BE2C (cell line): ENCODE data around the gene CYTH3.

ENCODE experiments used
- DNase-seq: peaks from one replicate; pipeline ENCODE4 v3.0.0-alpha.2; 2020
- H3K27me3 ChIP-seq: fragments of 250-450 bp; sonication (Bioruptor Pico); 2 replicates; pipeline ENCODE4 v1.5.1; 2020; ENCODE audit warnings: mild to moderate bottlenecking
- H3K36me3 ChIP-seq: fragments of 250-450 bp; sonication (Bioruptor Pico); 2 replicates; pipeline ENCODE4 v1.5.1; 2020; ENCODE audit warnings: mild to moderate bottlenecking
- H3K4me1 ChIP-seq: fragments of 250-450 bp; sonication (Bioruptor Pico); 2 replicates; pipeline ENCODE4 v1.5.1; 2020
- H3K4me3 ChIP-seq: 2 replicates; pipeline ENCODE4 v1.5.1; 2011; ENCODE audit warnings: low read depth, low read length
- H3K9me3 ChIP-seq: fragments of 250-450 bp; sonication (Bioruptor Pico); 2 replicates; pipeline ENCODE4 v1.5.1; 2020
- TF ChIP-seq, protein P1 (sequence below): IDR thresholded peaks from 2 replicates; pipeline ENCODE4 v1.5.1; 2012; ENCODE audit warnings: mild to moderate bottlenecking, low read depth, low read length

Gene CYTH3

DNA sequence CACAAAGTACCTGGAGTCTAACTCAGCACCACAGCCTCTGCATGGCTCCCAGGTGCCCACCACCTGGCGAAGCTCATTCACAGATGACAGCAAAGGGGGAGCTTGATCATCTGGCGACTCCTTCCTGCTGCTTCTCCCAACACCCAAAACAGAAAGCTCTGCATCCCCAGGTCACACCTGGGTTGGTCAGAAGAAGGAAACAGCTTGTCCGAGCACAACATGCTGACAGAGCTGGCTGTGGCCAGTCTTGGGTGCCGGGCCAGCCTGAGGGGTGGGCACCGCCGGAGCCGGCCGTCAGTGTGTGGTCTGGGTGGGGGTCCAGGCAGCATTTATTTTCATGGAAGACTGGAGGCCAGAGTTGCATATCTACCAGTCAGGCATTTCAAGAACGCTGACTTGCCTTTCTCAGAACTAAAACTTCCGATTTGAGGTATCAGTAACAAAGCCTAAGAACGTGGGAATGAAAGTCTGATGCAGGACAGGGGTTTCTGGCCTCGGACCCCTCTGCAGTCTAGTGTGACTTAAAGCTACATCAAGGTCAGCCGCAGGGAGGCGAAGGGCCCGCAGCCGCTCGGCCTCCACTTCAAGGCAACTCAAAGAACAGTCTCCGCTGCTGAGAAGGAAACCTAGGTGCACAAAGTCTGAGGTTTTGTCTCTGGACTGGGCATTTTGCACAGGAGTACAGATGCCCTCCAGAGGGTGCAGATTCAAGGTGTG lies 109.6 kb downstream of the CYTH3 start:
- Histone ChIP-seq H3K27me3 (no peaks in the 10 kb centered on the region), H3K4me3 (no peak overlapping the region), H3K4me1 (peaks cover 44% of the 10 kb centered on the region), H3K36me3 (peaks cover 59% of the 10 kb centered on the region), H3K9me3 (no peaks in the 10 kb centered on the region)
- TF ChIP-seq, protein P1, sequence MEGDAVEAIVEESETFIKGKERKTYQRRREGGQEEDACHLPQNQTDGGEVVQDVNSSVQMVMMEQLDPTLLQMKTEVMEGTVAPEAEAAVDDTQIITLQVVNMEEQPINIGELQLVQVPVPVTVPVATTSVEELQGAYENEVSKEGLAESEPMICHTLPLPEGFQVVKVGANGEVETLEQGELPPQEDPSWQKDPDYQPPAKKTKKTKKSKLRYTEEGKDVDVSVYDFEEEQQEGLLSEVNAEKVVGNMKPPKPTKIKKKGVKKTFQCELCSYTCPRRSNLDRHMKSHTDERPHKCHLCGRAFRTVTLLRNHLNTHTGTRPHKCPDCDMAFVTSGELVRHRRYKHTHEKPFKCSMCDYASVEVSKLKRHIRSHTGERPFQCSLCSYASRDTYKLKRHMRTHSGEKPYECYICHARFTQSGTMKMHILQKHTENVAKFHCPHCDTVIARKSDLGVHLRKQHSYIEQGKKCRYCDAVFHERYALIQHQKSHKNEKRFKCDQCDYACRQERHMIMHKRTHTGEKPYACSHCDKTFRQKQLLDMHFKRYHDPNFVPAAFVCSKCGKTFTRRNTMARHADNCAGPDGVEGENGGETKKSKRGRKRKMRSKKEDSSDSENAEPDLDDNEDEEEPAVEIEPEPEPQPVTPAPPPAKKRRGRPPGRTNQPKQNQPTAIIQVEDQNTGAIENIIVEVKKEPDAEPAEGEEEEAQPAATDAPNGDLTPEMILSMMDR: no peak
- DNase-seq: no peak

DNA sequence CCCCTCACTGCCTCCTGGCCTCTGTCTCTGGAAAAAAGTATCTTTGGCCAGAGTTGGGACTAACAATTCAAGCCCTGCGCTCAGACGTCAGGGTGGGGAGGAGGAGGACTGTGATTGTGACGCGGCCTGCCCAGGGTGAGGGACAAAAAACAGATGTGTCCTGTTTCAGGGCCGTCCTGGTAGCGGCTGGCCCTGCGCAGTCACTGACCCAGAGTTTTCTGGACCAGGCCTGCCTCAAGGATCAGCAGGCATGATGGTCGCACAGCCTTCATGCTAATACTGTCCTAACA lies 110.1 kb downstream of the CYTH3 start:
- Histone ChIP-seq H3K27me3 (no peaks in the 10 kb centered on the region), H3K9me3 (no peaks in the 10 kb centered on the region), H3K4me3 (no peak overlapping the region), H3K36me3 (peaks cover 61% of the 10 kb centered on the region), H3K4me1 (peaks cover 39% of the 10 kb centered on the region)
- TF ChIP-seq, protein P1: no peak
- DNase-seq: peak; percentile 33

DNA sequence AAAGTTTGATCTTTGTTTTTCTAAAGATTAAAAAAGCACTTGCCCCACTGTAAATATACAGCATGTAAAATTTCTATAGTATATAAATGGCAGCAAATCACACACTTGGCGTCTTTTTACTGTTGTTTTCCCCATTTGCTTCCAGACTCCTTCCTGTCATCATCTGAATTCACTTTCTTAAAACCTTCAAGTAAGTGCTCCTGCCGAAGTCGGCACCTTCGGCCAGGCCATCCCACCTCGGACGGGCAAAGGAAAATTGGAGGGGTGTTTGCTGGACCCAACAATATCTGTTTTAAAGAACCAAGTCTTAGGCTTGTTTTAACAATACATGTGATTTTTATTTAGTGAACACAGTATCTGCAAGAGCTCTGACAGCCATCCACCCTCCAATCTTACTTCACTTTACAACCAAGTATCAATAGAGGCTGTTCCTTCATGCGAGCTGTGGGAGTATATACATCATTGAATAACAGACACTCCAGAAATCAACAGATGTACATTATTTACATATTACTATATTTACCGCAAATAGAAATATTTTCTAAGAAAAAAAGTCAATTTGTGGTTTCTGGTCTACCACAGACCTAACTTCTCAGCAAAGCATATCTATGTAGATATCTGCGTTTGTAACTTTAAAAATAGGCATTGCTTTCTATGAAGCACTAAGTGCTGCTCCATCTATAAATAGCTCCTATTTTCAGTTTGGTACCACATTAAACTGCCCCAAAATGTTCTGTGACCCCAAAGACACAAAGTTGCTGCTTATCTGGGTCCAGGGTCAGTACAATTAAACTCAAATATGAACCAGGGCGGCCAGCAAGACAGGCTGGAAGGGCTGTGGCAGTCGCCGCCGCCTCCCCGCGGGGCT lies 110.7 kb downstream of the CYTH3 start:
- no peak for DNase-seq
- H3K4me1 ChIP-seq: peaks cover 34% of the 10 kb centered on the region
- H3K9me3 ChIP-seq: no peaks in the 10 kb centered on the region
- H3K36me3 ChIP-seq: peaks cover 66% of the 10 kb centered on the region
- TF ChIP-seq, protein P1: no peak
- H3K27me3 ChIP-seq: no peaks in the 10 kb centered on the region
- no peak overlapping the region for H3K4me3 ChIP-seq

DNA sequence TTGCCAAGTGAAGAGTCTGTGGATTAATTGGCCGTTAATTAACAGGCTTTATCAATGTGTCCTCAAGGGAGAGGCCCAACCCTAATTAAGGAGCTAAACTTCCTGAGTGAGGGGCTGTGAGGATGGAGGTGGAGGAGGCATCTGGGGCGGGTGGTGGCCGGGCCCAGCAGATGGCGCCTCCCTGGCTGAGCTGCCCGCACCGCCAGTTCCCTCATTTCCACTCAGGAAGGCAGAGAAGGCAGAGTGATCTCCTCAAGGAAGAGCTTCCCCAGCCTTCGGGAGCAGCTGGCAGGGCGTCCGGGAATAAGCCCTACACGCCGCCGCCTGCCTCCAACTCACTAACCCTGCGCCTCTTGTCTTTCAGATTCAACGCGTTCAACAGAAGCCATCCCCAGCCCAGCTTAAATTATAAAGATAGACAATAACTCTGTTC lies 112.2 kb downstream of the CYTH3 start:
- no peaks in the 10 kb centered on the region for H3K27me3 ChIP-seq
- H3K4me3 ChIP-seq: 0 out of 2 replicates have a peak overlapping the region, but pooled peaks have one; percentile 14
- no peaks in the 10 kb centered on the region for H3K9me3 ChIP-seq
- peaks cover 21% of the 10 kb centered on the region for H3K4me1 ChIP-seq
- TF ChIP-seq, protein P1: peak; percentile 83
- DNase-seq: peak; percentile 82
- H3K36me3 ChIP-seq: peaks cover 75% of the 10 kb centered on the region

DNA sequence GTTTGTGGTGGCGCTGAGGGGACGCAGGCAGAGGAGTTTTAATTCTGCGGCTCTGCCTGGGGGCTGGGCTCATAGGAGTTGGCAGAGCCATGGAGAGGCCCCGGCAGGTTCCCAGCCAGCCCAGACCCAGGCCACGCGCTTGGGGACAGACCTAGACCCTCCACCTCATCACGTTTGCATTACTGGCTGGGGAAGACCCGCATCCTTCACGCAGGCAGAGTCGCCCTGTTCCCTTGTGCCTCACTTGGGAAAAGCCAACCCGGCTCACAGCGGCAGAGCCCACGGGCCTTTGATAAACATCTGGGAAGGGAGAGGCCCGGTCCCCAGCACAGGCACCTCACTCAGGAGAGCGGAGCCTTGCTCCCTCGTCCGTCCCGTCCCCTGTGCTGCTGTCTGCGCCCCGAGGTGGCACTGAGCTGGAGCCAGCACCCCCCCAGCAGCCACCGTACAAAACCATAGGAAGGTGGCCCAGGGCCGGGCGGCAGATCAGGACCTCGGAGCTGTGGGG lies 112.8 kb downstream of the CYTH3 start:
- peaks cover 21% of the 10 kb centered on the region for H3K4me1 ChIP-seq
- peaks cover 73% of the 10 kb centered on the region for H3K36me3 ChIP-seq
- no peaks in the 10 kb centered on the region for H3K27me3 ChIP-seq
- TF ChIP-seq, protein P1: no peak
- DNase-seq: peak; percentile 61
- H3K9me3 ChIP-seq: no peaks in the 10 kb centered on the region
- H3K4me3 ChIP-seq: peak overlapping the region; percentile 14; the same call in 1 of the 2 replicates
